Measurements from ENCODE around the gene PPP1R36. TPM values are rescaled to one million over a fixed set of nuclear protein-coding genes. Genes with fewer than 3 reads are reported as not detected.
A peak's percentile ranks its signal among the peaks of the same experiment; 100 is the strongest.

Gene PPP1R36
- total and polyA plus RNA-seq, 2 of the 13 experiments (the other 11 are each of a cell fraction or from before 2014, with no cell fraction given), result 0.11 to 0.17 TPM

DNA sequence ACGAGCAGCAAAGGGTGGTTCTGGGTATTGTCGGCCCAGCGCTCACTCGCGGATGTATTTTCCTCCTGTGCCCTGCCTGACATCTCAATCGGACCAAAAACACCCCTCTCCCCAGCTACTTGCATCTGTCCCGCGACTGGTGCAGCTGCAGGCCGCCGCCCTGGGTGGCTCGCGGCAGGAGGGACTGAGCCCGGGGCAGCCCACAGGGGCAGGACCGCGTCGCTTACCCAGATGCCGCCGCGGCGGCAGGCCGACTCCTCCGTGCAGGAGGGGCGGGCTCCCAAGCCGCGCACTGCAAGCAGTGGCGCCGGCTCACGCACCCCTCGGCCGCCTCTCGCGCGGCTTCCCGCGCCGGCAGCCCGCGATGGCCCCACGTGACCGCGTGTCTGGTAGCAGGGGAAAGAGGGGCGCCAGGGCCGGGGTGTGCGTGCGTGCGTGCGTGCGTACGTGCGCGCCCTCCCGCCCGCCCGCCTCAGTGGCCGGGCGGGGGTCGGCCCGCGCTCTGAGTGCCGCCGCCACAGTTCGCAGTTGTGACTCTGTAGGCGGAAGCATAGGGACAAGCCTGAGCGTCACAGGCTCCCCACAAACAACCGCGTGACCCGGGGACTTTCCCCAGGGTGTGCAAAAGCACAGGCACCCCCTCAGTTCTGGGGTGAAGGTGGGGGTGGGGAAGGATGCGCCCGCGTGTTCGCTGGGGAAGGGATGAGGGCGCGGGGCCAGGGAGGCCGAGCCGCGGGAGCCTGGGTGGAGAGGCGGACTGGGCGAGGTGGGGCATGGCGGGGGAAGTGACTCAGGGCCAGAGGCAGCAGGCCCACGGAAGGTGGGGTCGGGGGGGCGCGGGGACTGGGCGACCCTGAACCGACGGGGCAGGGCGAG, 46.1 kb upstream of the PPP1R36 start, which contains the start of gene ZBTB25 (continued):
- TF ChIP-seq TCF12 (IDR thresholded peaks at IDR 0.05) (no peak), TCF12 (CRISPR knock-in tag; IDR thresholded peaks at IDR 0.05) (0 out of 2 replicates have a peak, but pooled peaks have one; percentile 10), PLSCR1 (CRISPR knock-in tag; IDR thresholded peaks at IDR 0.05; ENCODE audit: borderline replicate concordance) (no peak), ZFX (CRISPR knock-in tag; IDR thresholded peaks at IDR 0.05; ENCODE audit: low read depth) (peak; percentile 78), ZMYM4 (CRISPR knock-in tag; IDR thresholded peaks at IDR 0.05) (peak; percentile 91), ZBTB3 (CRISPR knock-in tag; IDR thresholded peaks at IDR 0.05; ENCODE audit: borderline replicate concordance, low read depth) (0 out of 2 replicates have a peak, but pooled peaks have one; percentile 10), NFIB (CRISPR knock-in tag; IDR thresholded peaks at IDR 0.05; ENCODE audit: borderline replicate concordance) (no peak), ZNF205 (CRISPR knock-in tag; IDR thresholded peaks at IDR 0.05) (no peak), ZBTB34 (CRISPR knock-in tag; IDR thresholded peaks at IDR 0.05) (0 out of 2 replicates have a peak, but pooled peaks have one; percentile 4), DR1 (CRISPR knock-in tag; IDR thresholded peaks at IDR 0.05) (no peak; the same call in 1 of the 2 replicates), ZNF709 (CRISPR knock-in tag; IDR thresholded peaks at IDR 0.05) (peak; percentile 49; the same call in 1 of the 2 replicates), HDAC1 (CRISPR knock-in tag; IDR thresholded peaks at IDR 0.05) (peak; percentile 86; the same call in 1 of the 2 replicates), ZNF567 (CRISPR knock-in tag; IDR thresholded peaks at IDR 0.05; ENCODE audit: borderline replicate concordance) (no peak), BRD4 (CRISPR knock-in tag; IDR thresholded peaks at IDR 0.05) (peak; percentile 66; the same call in 1 of the 2 replicates), ZNF101 (CRISPR knock-in tag; IDR thresholded peaks at IDR 0.05; ENCODE audit: borderline replicate concordance, low read depth) (no peak), ATF2 (CRISPR knock-in tag; IDR thresholded peaks at IDR 0.05) (no peak), NR3C1 (CRISPR knock-in tag; IDR thresholded peaks at IDR 0.05) (no peak), ZNF619 (CRISPR knock-in tag; IDR thresholded peaks at IDR 0.05) (peak; percentile 58; the same call in 1 of the 2 replicates), SP1 (IDR thresholded peaks at IDR 0.05) (no peak), SP1 (CRISPR knock-in tag; IDR thresholded peaks at IDR 0.05) (no peak), PHF20 (CRISPR knock-in tag; IDR thresholded peaks at IDR 0.05) (peak; percentile 59)
- TF ChIP-seq, protein P1, sequence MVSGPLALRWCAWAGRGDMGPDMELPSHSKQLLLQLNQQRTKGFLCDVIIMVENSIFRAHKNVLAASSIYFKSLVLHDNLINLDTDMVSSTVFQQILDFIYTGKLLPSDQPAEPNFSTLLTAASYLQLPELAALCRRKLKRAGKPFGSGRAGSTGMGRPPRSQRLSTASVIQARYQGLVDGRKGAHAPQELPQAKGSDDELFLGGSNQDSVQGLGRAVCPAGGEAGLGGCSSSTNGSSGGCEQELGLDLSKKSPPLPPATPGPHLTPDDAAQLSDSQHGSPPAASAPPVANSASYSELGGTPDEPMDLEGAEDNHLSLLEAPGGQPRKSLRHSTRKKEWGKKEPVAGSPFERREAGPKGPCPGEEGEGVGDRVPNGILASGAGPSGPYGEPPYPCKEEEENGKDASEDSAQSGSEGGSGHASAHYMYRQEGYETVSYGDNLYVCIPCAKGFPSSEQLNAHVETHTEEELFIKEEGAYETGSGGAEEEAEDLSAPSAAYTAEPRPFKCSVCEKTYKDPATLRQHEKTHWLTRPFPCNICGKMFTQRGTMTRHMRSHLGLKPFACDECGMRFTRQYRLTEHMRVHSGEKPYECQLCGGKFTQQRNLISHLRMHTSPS (CRISPR knock-in tag; IDR thresholded peaks at IDR 0.05; ENCODE audit: low read depth), result peak; percentile 35; the same call in 1 of the 2 replicates
- TF ChIP-seq, protein P2, sequence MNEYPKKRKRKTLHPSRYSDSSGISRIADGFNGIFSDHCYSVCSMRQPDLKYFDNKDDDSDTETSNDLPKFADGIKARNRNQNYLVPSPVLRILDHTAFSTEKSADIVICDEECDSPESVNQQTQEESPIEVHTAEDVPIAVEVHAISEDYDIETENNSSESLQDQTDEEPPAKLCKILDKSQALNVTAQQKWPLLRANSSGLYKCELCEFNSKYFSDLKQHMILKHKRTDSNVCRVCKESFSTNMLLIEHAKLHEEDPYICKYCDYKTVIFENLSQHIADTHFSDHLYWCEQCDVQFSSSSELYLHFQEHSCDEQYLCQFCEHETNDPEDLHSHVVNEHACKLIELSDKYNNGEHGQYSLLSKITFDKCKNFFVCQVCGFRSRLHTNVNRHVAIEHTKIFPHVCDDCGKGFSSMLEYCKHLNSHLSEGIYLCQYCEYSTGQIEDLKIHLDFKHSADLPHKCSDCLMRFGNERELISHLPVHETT (CRISPR knock-in tag; conservative IDR thresholded peaks at IDR 0.05), result no peak; the same call in 1 of the 2 replicates

Data from HepG2 (cell line).